Stimulated activated CD8-positive, alpha-beta memory T cell treated with anti-CD3 and anti-CD28 coated beads, Interleukin-7, amount 100 ng/mL, for 1 hour (primary cell): ENCODE data around the gene SKI.

ENCODE experiments used
- DNase-seq, 2 donors: peaks; one replicate each; pipeline ENCODE4 v3.0.0-alpha.2; 2020; ENCODE audit warnings: low read depth in 2 of 2

Gene SKI

GRCh38 chr1:2209400-2210083 lies 18.6 kb upstream of the SKI start:
- no peak for DNase-seq

GRCh38 chr1:2210084-2210653 lies 17.9 kb upstream of the SKI start:
- no peak for DNase-seq

DNA sequence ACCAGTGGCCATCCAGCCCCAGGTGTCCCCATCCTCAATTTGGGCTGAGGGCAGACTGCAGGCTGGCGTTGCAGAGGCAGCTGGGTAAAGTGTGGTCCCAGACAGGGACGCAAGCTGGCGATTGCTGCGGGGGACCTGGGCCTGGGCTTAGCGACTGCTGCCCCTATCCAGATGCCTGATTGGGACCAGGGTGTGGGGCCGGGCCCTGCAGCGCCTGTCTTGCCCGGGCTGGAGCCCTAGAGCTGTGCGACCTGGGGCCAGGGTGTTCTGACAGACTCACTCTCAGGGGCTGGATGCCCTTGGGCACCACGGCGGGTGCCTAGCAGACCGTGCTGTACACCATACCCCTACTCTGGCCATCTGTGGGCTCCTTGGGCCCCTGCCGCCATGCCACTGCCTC lies 17.3 kb upstream of the SKI start:
- no peak for DNase-seq

DNA sequence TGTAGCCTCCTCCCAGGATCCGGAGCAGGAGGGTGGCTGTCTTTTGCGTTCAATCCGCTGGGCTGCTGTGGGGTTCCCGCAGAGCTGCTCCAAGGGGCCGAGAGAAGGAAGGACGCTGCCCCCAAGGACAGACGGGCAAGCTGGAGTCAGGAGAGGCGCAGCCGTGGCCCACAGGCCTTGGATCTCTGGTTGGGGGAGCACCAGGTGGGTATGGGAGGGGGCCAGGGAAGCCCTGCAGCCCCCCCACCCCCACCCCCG lies 15.9 kb upstream of the SKI start:
- no peak for DNase-seq

GRCh38 chr1:2212532-2213491 lies 15.3 kb upstream of the SKI start:
- no peak for DNase-seq

DNA sequence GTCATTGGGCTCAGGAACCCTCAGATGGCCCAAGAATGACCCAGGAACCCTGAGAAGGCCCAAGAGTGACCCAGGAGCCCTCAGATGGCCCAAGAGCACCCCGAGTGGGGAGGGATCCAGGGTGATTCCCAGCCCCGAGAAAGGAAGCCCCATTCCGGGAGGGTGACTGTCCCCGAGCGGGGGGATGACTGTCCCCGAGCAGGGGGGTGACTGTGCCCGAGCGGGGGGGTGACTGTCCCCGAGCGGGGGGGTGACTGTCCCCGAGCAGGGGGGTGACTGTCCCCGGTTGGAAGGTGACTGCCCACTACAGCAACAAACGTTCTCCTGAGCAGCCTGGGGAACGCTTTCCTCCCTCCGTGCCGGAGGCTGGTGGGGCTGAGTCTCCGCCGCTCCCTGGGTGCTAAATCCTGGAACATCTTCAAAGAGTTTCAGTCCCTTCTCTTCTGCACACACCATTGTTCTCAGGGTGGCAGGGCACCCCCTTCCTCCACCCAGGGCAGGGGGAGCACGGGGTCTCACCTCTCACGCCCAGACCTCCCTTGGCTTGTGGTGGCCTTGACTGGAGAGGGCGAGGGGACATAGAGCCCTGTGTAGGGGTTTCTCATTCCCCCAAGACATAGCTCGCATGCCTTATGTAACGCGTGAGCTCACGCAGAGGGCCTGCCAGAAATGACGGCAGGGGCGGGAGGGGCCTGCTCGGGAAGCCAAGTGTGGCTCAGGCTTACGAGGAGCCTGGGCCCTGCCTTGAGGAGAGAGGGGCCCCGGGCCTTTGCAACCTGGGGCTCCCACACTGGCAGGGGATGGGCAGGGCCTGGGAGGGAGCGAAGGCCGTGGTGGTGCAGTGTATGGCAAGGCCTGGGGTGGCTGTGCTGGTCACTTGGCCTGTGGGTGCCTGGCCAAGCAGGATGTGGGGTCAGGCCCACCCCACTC lies 14.3 kb upstream of the SKI start:
- no peak for DNase-seq

DNA sequence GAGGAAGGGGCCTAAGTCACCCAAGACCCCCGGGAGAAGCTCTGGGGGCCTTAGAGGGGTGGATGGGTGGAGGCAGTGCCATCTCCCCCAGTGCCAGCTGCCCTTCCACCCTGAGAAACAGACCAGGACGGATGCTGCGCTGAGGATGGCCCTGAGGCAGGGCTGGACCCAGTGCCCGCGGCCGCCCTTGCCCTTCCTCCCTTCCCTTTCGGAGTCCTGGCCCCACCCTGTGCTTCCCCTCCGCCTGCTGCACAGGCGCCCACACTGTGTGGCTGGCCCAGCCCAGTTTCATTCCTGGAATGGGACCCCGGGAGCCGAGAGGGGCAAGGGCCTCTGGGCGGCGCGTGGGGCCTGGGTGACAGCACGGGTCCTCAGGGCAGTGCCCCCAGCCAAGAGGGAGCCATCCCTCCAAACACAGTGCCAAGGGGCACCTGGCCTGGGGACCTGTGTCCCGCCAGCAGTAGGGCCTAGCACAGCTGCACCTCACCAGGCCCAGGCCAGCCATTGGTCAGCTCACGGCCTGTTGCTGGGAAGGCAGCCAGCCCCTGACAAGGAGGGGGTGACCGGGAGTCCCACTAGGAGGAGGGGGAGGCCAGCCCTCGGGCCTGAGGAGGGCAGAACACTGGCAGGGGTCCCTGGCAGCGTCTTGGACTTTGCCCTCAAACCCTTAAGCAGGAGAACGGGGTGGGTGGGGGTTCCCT lies 13.4 kb upstream of the SKI start:
- DNase-seq, result no peak

- no peak for DNase-seq
Observed at GRCh38 chr1:2215329-2215728, 12.8 kb upstream of the SKI start.

- DNase-seq, result no peak
Observed at GRCh38 chr1:2215909-2216766, 12.0 kb upstream of the SKI start.

- DNase-seq, result no peak
Observed at GRCh38 chr1:2216767-2217058, 11.4 kb upstream of the SKI start.

- DNase-seq, result no peak
Observed at GRCh38 chr1:2221271-2221670, 6.8 kb upstream of the SKI start.

DNA sequence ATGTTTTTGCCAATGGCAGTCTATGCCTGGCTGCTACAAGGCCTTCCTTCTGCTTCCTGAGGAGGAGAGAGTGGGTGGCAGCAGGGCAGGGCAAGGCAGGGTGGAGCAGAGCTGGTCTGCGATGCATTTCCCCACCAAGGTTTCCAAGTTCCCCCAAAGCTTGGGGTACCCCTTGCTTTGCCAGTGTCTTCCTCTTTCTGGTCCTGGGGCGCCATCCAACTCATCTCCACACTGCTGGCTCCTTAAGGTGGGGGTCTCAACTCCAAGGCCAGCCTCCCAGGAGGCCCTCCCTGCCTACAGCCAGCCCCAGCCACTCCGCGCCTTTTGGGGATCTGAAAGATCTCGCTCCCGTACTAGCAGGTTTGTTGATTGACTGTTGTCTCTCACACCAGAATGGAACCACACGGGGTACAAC lies 3.9 kb upstream of the SKI start:
- no peak for DNase-seq

DNA sequence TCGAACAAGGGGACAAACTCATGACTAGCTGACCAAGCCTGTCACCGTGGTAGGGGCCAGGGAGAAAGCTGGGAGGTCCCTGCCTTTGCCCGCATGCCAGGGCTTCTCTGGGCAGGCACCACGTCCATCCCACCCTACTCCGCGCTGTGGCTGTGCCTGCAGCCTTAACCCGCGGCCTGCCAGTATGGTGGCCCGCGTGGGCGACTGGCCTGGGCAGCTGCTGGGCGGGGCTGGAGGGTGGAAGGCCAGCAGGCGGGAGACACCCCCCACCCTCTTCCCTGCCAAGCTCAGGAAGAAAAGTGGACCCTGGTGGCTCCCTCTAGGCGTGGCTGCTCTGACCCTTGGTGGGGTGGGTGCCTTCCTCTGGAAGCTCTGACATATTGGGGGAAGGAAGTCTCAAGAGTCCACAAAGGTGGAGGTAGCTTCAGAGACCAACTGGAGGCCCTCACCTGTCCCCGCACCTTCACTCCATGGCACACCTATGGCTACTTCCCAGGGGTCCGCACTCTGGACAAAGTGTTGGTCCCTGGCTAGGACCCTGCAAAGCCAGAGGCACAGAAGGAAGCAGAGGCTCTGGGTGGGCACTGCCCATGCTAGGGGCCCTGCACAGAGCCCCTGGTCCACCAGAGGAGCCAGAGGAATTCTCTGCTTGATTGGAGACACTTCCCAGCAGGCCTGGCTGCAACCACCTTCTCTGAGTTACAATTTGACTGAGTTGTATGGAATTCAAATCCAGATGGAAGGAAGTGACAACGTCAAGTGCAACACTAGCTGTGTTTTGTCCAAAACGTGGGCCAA lies 3.3 kb upstream of the SKI start:
- DNase-seq, result no peak

DNA sequence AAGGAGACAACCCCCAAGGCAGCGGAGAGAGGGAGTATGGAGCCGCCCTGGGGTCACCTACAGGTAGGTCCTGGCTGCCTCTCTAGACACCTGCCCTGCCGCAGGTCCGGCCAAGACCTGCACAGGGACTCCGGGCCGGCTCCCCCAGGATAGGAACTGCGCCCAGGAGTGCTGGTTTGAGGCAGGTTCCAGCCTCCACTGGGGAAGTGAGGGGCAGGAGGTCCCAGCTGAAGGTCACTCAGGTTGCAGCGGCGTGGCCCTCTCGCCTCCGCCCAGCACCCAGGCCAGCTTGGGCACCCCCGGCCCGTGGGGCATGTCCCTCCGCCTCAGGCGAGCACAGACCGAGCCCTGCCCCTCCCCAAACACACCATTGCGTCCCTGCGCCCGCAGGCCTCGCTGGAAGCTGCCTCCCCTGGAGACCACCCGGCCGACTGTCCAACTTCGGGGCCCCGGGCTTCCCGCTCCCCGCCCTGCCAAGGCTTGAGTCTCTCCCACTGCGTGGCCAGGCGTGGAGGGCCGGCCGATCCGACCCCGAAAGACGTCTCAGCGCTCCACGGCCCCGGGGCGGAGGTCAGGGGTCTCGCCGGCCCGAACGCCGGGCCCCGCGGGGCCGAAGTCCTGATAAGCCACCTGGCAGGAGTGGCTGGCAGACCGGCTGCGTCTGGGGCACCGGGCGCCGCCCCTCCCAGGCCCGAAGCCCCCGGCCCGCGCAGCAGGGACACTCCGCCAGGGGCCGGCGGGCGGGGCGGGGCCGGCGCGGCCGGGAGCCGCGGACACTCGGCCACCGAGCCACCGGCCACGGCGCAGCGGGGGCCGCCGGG lies 1.4 kb upstream of the SKI start:
- no peak for DNase-seq

DNA sequence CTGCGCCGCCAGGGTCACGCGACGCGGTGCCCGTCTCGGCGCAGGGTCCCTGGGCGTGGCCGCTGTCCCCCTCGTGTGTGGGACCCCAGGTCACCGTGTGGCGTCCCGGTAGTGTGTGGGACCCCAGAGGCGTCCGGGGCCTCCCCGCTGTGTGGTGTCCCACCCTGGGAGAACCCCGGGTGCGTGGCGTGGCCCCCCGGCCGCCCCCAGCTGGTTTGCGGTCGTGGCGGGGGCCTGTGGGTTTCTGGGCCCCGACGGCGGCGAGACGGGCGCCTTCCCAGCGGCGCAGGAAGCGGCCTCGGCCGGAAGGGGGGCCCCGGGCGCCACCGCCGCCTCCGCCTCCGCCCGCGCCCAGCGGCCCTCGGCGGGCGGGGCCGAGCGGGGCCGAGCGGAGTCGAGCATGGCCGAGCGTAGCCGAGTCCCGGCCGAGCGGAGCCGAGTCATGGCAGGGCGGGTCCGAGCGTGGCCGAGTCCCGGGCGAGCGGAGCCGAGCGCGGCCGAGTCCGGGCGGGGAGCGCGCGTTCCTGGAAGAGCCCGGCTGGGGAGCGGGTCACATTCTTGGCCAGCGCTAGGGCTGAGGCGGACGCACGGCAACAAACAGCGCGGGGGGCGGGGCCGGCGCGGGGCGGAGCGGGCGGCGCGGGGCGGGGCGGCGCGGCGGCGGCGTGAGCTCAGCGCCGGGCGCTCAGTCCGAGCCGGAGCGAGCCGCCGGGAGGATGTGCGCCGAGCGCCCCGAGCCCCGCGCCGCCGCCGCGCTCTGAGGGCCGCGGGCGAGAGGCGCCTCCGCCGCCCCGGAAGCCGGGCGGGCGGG lies 568 bp upstream of the SKI start:
- peak; percentile 80 to 87 for DNase-seq

GRCh38 chr1:2228694-2229036 lies 546 bp downstream of the SKI start:
- DNase-seq, result no peak

DNA sequence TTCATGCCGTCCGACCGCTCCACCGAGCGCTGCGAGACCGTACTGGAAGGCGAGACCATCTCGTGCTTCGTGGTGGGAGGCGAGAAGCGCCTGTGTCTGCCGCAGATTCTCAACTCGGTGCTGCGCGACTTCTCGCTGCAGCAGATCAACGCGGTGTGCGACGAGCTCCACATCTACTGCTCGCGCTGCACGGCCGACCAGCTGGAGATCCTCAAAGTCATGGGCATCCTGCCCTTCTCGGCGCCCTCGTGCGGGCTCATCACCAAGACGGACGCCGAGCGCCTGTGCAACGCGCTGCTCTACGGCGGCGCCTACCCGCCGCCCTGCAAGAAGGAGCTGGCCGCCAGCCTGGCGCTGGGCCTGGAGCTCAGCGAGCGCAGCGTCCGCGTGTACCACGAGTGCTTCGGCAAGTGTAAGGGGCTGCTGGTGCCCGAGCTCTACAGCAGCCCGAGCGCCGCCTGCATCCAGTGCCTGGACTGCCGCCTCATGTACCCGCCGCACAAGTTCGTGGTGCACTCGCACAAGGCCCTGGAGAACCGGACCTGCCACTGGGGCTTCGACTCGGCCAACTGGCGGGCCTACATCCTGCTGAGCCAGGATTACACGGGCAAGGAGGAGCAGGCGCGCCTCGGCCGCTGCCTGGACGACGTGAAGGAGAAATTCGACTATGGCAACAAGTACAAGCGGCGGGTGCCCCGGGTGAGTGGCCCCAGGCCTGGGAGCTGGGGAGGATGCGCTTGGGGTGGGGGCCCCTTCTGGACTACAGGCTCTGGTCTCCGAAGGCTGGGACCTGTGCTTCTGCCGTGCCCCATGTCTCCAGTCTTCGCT lies 1.1 kb downstream of the SKI start:
- no peak for DNase-seq
